GM12801 (cell line): ENCODE data around the gene SLC22A3.

ENCODE experiments used
- TF ChIP-seq, protein P1 (sequence below): IDR thresholded peaks from one replicate; pipeline ENCODE4 v1.5.1; 2011; ENCODE audit warnings: control low read depth; ENCODE audit not compliant: insufficient read length; ENCODE audit errors: extremely low read depth

SLC22A3 gene

GRCh38 chr6:160355001-160355400 lies 6.8 kb downstream of the SLC22A3 start:
- TF ChIP-seq, protein P1, sequence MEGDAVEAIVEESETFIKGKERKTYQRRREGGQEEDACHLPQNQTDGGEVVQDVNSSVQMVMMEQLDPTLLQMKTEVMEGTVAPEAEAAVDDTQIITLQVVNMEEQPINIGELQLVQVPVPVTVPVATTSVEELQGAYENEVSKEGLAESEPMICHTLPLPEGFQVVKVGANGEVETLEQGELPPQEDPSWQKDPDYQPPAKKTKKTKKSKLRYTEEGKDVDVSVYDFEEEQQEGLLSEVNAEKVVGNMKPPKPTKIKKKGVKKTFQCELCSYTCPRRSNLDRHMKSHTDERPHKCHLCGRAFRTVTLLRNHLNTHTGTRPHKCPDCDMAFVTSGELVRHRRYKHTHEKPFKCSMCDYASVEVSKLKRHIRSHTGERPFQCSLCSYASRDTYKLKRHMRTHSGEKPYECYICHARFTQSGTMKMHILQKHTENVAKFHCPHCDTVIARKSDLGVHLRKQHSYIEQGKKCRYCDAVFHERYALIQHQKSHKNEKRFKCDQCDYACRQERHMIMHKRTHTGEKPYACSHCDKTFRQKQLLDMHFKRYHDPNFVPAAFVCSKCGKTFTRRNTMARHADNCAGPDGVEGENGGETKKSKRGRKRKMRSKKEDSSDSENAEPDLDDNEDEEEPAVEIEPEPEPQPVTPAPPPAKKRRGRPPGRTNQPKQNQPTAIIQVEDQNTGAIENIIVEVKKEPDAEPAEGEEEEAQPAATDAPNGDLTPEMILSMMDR, result no peak

DNA sequence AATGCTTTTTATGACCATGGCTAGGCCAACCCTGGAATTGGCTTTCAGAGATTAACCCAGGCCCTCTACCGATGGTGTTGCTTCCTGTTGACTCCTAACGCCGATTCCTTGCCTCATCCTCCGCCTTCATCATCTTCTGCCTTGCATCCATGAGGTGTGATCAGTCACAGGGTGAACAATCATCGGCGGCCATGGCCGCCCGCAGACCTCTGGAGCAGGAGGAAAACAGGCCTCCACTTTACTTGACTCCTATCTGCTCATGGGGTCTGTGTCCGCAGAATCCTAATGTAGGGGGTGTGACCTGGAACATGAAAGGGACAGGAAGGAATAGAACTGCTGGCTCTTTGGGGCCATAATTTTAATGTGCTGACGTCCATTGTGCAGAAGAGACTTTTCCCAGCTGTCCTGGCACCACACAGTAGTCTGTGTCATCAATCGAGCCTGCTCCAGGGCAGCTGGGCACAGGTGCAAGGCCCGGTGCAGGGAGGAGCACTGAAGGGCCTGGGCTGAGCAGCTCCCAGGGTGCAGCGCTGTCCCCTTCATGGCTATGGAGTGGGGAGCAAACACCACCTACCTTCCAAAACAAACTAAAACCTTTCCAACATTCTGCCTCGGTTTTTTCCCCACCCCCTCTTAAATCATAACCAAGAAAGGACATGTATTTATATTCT lies 8.0 kb downstream of the SLC22A3 start:
- TF ChIP-seq, protein P1, result no peak

GRCh38 chr6:160357088-160357487 lies 8.9 kb downstream of the SLC22A3 start:
- TF ChIP-seq, protein P1, result no peak

DNA sequence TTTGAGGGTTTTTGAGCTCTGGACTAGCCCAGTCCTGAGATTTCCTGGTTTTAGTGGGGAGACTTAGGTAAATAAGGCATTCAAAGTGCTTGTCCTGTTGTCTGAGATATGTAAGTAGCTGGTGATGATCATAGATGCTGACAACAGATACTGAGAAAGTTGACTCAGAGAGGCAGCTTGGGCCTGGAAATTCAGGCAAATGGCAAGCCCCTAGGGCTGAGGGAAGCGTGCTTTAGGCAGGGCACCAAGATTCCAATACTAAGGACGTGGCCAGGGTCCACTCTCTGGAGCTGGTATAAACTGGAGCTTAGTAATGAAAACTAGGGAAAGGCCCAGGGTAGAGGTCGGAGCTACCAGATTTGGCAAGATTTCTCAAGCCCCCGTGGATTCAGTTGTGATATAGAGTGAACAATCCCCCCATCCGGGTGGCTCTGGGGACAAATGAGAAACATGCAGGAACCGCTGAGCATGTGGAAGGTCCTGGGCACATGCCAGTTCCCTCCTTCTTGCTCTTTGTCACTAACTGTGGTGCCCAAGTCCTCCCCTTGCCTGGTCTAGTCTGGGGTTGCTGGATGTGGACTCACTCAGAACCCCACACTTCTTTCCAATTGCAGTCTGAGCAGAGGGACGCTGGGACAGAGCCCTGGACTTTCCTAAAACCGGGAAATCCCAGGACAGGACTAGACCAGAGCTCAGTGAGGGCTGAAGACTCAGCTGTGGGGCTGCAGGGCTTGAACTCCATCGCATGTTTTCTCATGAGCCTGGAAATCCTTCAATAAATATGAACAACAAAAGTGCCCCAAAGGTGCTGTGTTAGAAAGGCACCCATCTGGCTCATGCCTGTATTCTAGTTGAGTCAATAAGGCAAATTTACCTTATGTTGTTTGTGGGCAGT lies 10.3 kb downstream of the SLC22A3 start:
- TF ChIP-seq, protein P1, result no peak

DNA sequence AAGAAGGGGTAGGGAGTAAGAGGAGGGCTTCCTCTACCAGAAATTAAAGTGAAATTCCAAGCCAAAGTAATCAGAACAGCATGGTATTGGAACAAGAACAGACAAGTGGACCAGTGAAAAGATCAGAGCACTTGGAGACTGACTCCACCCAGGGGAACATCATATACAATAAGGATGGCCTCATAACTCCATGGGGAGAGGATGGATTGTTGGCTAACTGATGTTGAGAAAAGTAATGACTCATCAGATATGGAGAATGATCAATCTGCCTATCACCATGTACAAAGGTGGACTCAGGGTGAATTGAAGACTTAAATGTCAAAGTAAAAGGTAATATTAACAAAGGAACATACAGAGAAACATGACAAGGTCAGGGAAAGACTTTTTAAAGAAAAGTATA lies 12.8 kb downstream of the SLC22A3 start:
- TF ChIP-seq, protein P1, result no peak

DNA sequence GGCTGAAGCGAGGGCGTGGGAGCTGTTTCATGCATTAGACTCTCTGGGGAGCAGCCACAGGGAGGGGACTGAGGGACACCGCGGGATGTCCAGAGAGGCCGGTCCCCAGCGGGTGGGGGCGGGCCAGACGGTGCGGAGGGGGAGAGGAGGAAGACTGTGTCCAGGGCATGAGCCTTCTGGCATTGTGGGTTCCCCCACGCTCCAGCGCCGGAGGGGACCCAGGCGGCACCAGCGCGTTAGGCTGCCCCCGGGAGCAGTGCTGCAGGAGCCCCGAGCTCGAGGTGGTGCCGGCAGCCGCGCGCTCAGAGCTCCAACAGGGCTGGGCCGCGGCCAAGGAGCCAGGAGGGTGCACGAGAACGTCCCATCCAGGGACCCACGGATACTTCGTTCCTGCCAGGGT lies 14.4 kb downstream of the SLC22A3 start:
- TF ChIP-seq, protein P1, result no peak
